GM12878 (cell line): ENCODE results near the gene PROZ. TPM values are rescaled to one million over a fixed set of nuclear protein-coding genes. Genes with fewer than 3 reads are reported as not detected.

Experiments
- ATAC-seq: fragments of 200-7000 bp; cut with Tn5 transposase; 3 replicates; pipeline ENCODE4 v1.9.1; 2020; ENCODE audit warnings: mild to moderate bottlenecking, moderate library complexity
- BruUV-seq: library from RNA; stranded (reverse); fragments of 400-500 nt; replicated peaks from 2 replicates; lab custom pipeline; 2021; lab: Mats Ljungman, UMichigan
- CTCF ChIA-PET: fragments of 300-600 bp; sonication (Branson Sonifier 250); formaldehyde crosslinking; extraction: SDS; loops from one replicate; lab custom pipeline; 2021; ENCODE audit warnings: inconsistent platforms; lab: Yijun Ruan, JAX
- POLR2A ChIA-PET: fragments of 350-600 bp; formaldehyde crosslinking; extraction: SDS; loops from one replicate; lab custom pipeline; 2021; ENCODE audit warnings: inconsistent platforms; lab: Charles Lee
- RAD21 ChIA-PET: fragments of 300-600 bp; sonication (Branson Sonifier 250); formaldehyde crosslinking; loops from one replicate; lab custom pipeline; 2023; ENCODE audit warnings: antibody characterized with exemption; ENCODE audit not compliant: unreplicated experiment; lab: Charles Lee
- SMC1A ChIA-PET: fragments of 300-600 bp; sonication (Branson Sonifier 250); formaldehyde crosslinking; loops from one replicate; lab custom pipeline; 2023; ENCODE audit not compliant: unreplicated experiment, uncharacterized antibody; lab: Charles Lee
- DNase-seq: peaks from one replicate; pipeline ENCODE4 v3.0.0-alpha.2; 2011; ENCODE audit warnings: low read depth, low spot score
- FAIRE-seq: peaks from 3 replicates; lab custom pipeline; 2011; peaks lifted over from hg19 to GRCh38; lab: Jason Lieb, UNC
- H2AFZ ChIP-seq: 2 replicates; pipeline ENCODE4 v1.6.0; 2011; ENCODE audit warnings: low read depth, low read length, control low read depth; ENCODE audit not compliant: control insufficient read depth
- H3K27ac ChIP-seq: 2 replicates; pipeline ENCODE4 v1.5.1; 2011; ENCODE audit warnings: control low read depth; ENCODE audit not compliant: control insufficient read depth, insufficient read depth
- H3K27me3 ChIP-seq, 2 experiments: replicated peaks in 1 of 2; 2 replicates each; pipeline versions ENCODE4 v1.6.0 to v1.6.1; 2011; ENCODE audit warnings: low read length in 1 of 2; ENCODE audit not compliant: control insufficient read depth in 2 of 2, insufficient read depth in 2 of 2
- H3K36me3 ChIP-seq, 2 experiments: 2 replicates each; pipeline ENCODE4 v1.5.1; 2011; ENCODE audit warnings: low read length in 1 of 2; ENCODE audit not compliant: control insufficient read depth in 2 of 2, insufficient read depth in 2 of 2
- H3K4me1 ChIP-seq: 2 replicates; pipeline ENCODE4 v1.6.1; 2011; ENCODE audit warnings: mild to moderate bottlenecking, low read length, moderate library complexity, mixed read lengths; ENCODE audit not compliant: control insufficient read depth, insufficient read depth
- H3K4me2 ChIP-seq: 2 replicates; pipeline ENCODE4 v1.6.0; 2011; ENCODE audit warnings: control low read depth; ENCODE audit not compliant: control insufficient read depth, insufficient read depth
- H3K4me3 ChIP-seq: fragments of 200-600 bp; sonication (generic); 2 replicates; pipeline ENCODE4 v1.5.1; 2016
- H3K79me2 ChIP-seq: 2 replicates; pipeline ENCODE4 v1.6.0; 2011; ENCODE audit warnings: low read length; ENCODE audit not compliant: control insufficient read depth, insufficient read depth
- H3K9ac ChIP-seq: 2 replicates; pipeline ENCODE4 v1.8.0; 2011; ENCODE audit warnings: low read length, control low read depth, mixed read lengths; ENCODE audit not compliant: control insufficient read depth, insufficient read depth
- H3K9me3 ChIP-seq: replicated peaks from 3 replicates; pipeline ENCODE4 v1.5.1; 2011; ENCODE audit warnings: mild to moderate bottlenecking, low read length; ENCODE audit not compliant: control insufficient read depth, insufficient read depth
- H4K20me1 ChIP-seq: 2 replicates; pipeline ENCODE4 v1.6.0; 2011; ENCODE audit not compliant: control insufficient read depth, insufficient read depth
- CEBPB ChIP-seq, 2 experiments: fragments of 150-350 bp in 1 of 2; IDR thresholded peaks; 2 replicates each; pipeline ENCODE4 v1.6.1; 2012 to 2014; ENCODE audit warnings: low read depth in 2 of 2, low read length in 2 of 2, borderline replicate concordance in 1 of 2, inconsistent platforms in 1 of 2
- FOXM1 ChIP-seq: IDR thresholded peaks from 2 replicates; pipeline ENCODE4 v1.6.1; 2012; ENCODE audit warnings: low read depth, mild to moderate bottlenecking, inconsistent platforms, low read length, moderate library complexity
- GABPA ChIP-seq: IDR thresholded peaks from 2 replicates; pipeline ENCODE4 v1.6.1; 2014; ENCODE audit warnings: antibody characterized with exemption, low read depth, mild to moderate bottlenecking, inconsistent platforms
- LARP7 ChIP-seq: fragments of 450-650 bp; IDR thresholded peaks from 2 replicates; pipeline ENCODE4 v1.6.1; 2017; ENCODE audit warnings: mild to moderate bottlenecking
- POLR2AphosphoS2 ChIP-seq: IDR thresholded peaks from 2 replicates; pipeline ENCODE4 v1.6.1; 2011; ENCODE audit warnings: low read depth, mild to moderate bottlenecking, low read length, improper control_type of control experiment, moderate library complexity
- POLR2AphosphoS5 ChIP-seq: IDR thresholded peaks from 2 replicates; pipeline ENCODE4 v1.6.1; 2011; ENCODE audit warnings: mild to moderate bottlenecking, low read length, inconsistent platforms
- PRDM15 ChIP-seq: fragments of 450-650 bp; formaldehyde crosslinking; IDR thresholded peaks from 2 replicates; pipeline ENCODE4 v1.4.0; 2020; ENCODE audit warnings: mild to moderate bottlenecking, moderate library complexity
- SRF ChIP-seq, 2 experiments: IDR thresholded peaks; 2 replicates each; pipeline ENCODE4 v1.6.1; 2011; ENCODE audit warnings: low read depth in 2 of 2, low read length in 2 of 2, mild to moderate bottlenecking in 1 of 2, moderate library complexity in 1 of 2
- ZBTB4 ChIP-seq: fragments of 450-650 bp; formaldehyde crosslinking; IDR thresholded peaks from 2 replicates; pipeline ENCODE4 v1.4.0; 2022; ENCODE audit warnings: mild to moderate bottlenecking, moderate library complexity
- ZNF592 ChIP-seq: fragments of 450-650 bp; IDR thresholded peaks from 2 replicates; pipeline ENCODE4 v1.6.1; 2017; ENCODE audit warnings: mild to moderate bottlenecking, moderate library complexity
- WGBS: methylation state at CpG from one replicate; pipeline ENCODE4 v1.1.6; 2016; ENCODE audit warnings: low lambda C conversion rate; ENCODE audit not compliant: insufficient replicate concordance, insufficient coverage; ENCODE audit errors: missing lambda C conversion rate; 5-methylcytosine and 5-hydroxymethylcytosine counted together
- in situ Hi-C: fragments of 300-500 bp; cut with MboI; formaldehyde crosslinking; loops from 9 replicates; pipeline ENCODE4 v1.14.3; 2018; ENCODE audit warnings: mixed read lengths
- intact Hi-C: fragments of 100-400 bp; cut with micrococcal nuclease; formaldehyde crosslinking; loops from one replicate; pipeline ENCODE4 v1.14.2; 2022; ENCODE audit not compliant: unreplicated experiment
- polyA plus RNA-seq, 11 experiments: library from polyadenylated mRNA; depleted of rRNA in 4 of 11; unstranded in 6 of 11; stranded (reverse) in 5 of 11; fragments of >200 nt; fragmentation: Nextera tagmentation in 4 of 11; fragmentation: Illumina TruSeq in 1 of 11; extraction: Ambion mirVana in 4 of 11; extraction: Trizol in 1 of 11; gene quantifications; 1 replicate in 1 of 11; 2 replicates in 10 of 11; pipeline versions ENCODE4 v1.2.1 to v1.2.3, GENCODE V29; 2011 to 2016; ENCODE audit warnings: inconsistent platforms in 2 of 11, missing spikeins in 2 of 11, low read depth in 1 of 11
- total RNA-seq, 4 experiments: library from RNA; depleted of rRNA in 3 of 4; stranded (reverse); fragments of >200 nt in 3 of 4; fragmentation: Illumina TruSeq in 1 of 4; extraction: Trizol in 1 of 4; gene quantifications; 2 replicates each; pipeline versions ENCODE4 v1.2.1 to v1.2.3, GENCODE V29; 2013 to 2021

PROZ gene
- total and polyA plus RNA-seq, 10 of the 15 experiments (the other 5 are each of a cell fraction or from before 2014, with no cell fraction given): 0.07 to 0.24 (median 0.21) TPM; not detected in 7

GRCh38 chr13:113178070-113178895, 19.8 kb downstream of the PROZ start:
- no TSS peak for BruUV-seq
- Histone ChIP-seq H3K79me2 (no peaks in the 10 kb centered on the region), H3K9me3 (no peaks in the 10 kb centered on the region; the same call in 2 of the 3 replicates), H3K27ac (no peak overlapping the region), H3K9ac (no peak overlapping the region), H4K20me1 (no peaks in the 10 kb centered on the region), H2AFZ (no peak overlapping the region), H3K27me3 (no peaks in the 10 kb centered on the region), H3K4me2 (no peak overlapping the region), H3K4me1 (no peaks in the 10 kb centered on the region), H3K36me3 (peaks cover 22 to 32% of the 10 kb centered on the region in 2 experiments), H3K4me3 (no peak overlapping the region)
- FAIRE-seq (no peak), DNase-seq (no peak), ATAC-seq (no peak)
- RAD21 ChIA-PET: no interaction called here
- WGBS: 89% methylated on average over 25 of the region's 25 CpGs
- intact Hi-C loops: no loop called here
- in situ Hi-C loops: no loop called here
- CTCF ChIA-PET: interaction anchor here (0.7 kb wide), 1 partner anchor 326 kb away, joined by 4 read pairs; no protein-coding TSS in a partner anchor
- SMC1A ChIA-PET: interaction anchor here (0.6 to 1.0 kb wide), 3 partner anchors 9 to 16 kb away, joined by 3 to 4 read pairs (median 3); no protein-coding TSS in a partner anchor
- POLR2A ChIA-PET: no interaction called here
- TF ChIP-seq ZBTB4 (no peak), FOXM1 (no peak), PRDM15 (CRISPR knock-in tag) (no peak), LARP7 (no peak), SRF (IDR thresholded peaks at IDR 0.05; ENCODE audit: low read depth in 2 of 2, low read length in 2 of 2) (no peak), GABPA (no peak), CEBPB (IDR thresholded peaks at IDR 0.05; ENCODE audit: borderline replicate concordance in 1 of 2, low read depth in 2 of 2, low read length in 2 of 2) (no peak), POLR2AphosphoS2 (no peak), POLR2AphosphoS5 (no peak), ZNF592 (no peak)
